Effector memory CD8-positive, alpha-beta T cell (primary cell): Measurements from ENCODE around the gene THUMPD1.
"Not testable (repeated sequence)": the region's sequence is repeated elsewhere in the genome, so short reads cannot be mapped to it uniquely, and the experiment has no call there.

Experiments used
- ATAC-seq: fragments of 150-1000 bp; cut with Tn5 transposase; replicated peaks from 2 replicates; pipeline ENCODE4 v1.10.0; 2021; ENCODE audit warnings: mild to moderate bottlenecking, moderate library complexity
- DNase-seq, 3 experiments: peaks; one replicate each; pipeline ENCODE4 v3.0.0; 2021
- H3K27ac Mint-ChIP-seq, 2 donors: one replicate each; pipeline ENCODE4 v1.8.0; 2022; ENCODE audit warnings: mild to moderate bottlenecking in 2 of 2, mixed read lengths in 2 of 2, moderate library complexity in 2 of 2
- H3K27me3 Mint-ChIP-seq, 2 donors: one replicate each; pipeline ENCODE4 v1.8.0; 2022; ENCODE audit warnings: mixed read lengths in 2 of 2
- H3K36me3 Mint-ChIP-seq: one replicate; pipeline ENCODE4 v1.8.0; 2022; ENCODE audit warnings: mild to moderate bottlenecking, moderate library complexity, mixed read lengths; ENCODE audit not compliant: insufficient read depth
- H3K4me1 Mint-ChIP-seq, 2 donors: one replicate each; pipeline ENCODE4 v1.8.0; 2022; ENCODE audit warnings: low read depth in 2 of 2, mixed read lengths in 2 of 2
- H3K4me3 Mint-ChIP-seq, 2 donors: one replicate each; pipeline ENCODE4 v1.8.0; 2022; ENCODE audit warnings: mild to moderate bottlenecking in 2 of 2, mixed read lengths in 2 of 2, moderate library complexity in 2 of 2
- H3K9me3 Mint-ChIP-seq, 2 donors: one replicate each; pipeline ENCODE4 v1.8.0; 2022; ENCODE audit warnings: mixed read lengths in 2 of 2

THUMPD1 gene

GRCh38 chr16:20763461-20764232 is 22.0 kb upstream of the THUMPD1 start, which contains the start of gene ACSM3:
Gene ACSM3 (plus strand): TSS chr16:20764014. CDS start chr16:20770035, 6,021 bp downstream.
- peak within 1 kb of the TSS; percentile 69 to 84 for H3K4me3 Mint-ChIP-seq
- peak; percentile 98 for ATAC-seq
- no peaks in the 10 kb centered on the region for H3K9me3 Mint-ChIP-seq
- peaks cover 10 to 14% of the 10 kb centered on the region in 2 donors for H3K4me1 Mint-ChIP-seq
- H3K36me3 Mint-ChIP-seq, result peaks cover 3% of the 10 kb centered on the region
- peak within 1 kb of the TSS; percentile 7 to 83 for H3K27ac Mint-ChIP-seq
- peak; percentile 56 to 73 (median 58) for DNase-seq
- H3K27me3 Mint-ChIP-seq, result no peaks in the 10 kb centered on the region

- Mint-ChIP-seq H3K9me3 (no peaks in the 10 kb centered on the region), H3K4me1 (peaks cover 10 to 14% of the 10 kb centered on the region in 2 donors), H3K36me3 (peaks cover 3% of the 10 kb centered on the region), H3K27me3 (no peaks in the 10 kb centered on the region), H3K27ac (peak overlapping the region; percentile 7 to 83), H3K4me3 (peak overlapping the region; percentile 69 to 84)
- ATAC-seq (no peak), DNase-seq (no peak)
These were observed 20.9 kb upstream of the THUMPD1 start for GRCh38 chr16:20762404-20763123.

GRCh38 chr16:20761175-20761574 is 19.6 kb upstream of the THUMPD1 start:
- Mint-ChIP-seq H3K4me3 (no peak overlapping the region), H3K4me1 (peaks cover 10 to 14% of the 10 kb centered on the region in 2 donors), H3K9me3 (no peaks in the 10 kb centered on the region), H3K27me3 (no peaks in the 10 kb centered on the region), H3K27ac (no peak overlapping the region), H3K36me3 (peaks cover 3% of the 10 kb centered on the region)
- ATAC-seq (no peak), DNase-seq (no peak)

GRCh38 chr16:20760346-20760745 is 18.7 kb upstream of the THUMPD1 start:
- Mint-ChIP-seq H3K9me3 (no peaks in the 10 kb centered on the region), H3K27ac (no peak overlapping the region), H3K27me3 (no peaks in the 10 kb centered on the region), H3K36me3 (peaks cover 3% of the 10 kb centered on the region), H3K4me3 (no peak overlapping the region), H3K4me1 (peaks cover 10 to 14% of the 10 kb centered on the region in 2 donors)
- DNase-seq (no peak), ATAC-seq (no peak)

- H3K9me3 Mint-ChIP-seq, result not testable (repeated sequence)
These were observed 14.2 kb upstream of the THUMPD1 start for GRCh38 chr16:20755799-20756198.

GRCh38 chr16:20755238-20755637 is 13.6 kb upstream of the THUMPD1 start:
- no peak for ATAC-seq
- Mint-ChIP-seq H3K36me3 (no peaks in the 10 kb centered on the region), H3K4me1 (no peaks in the 10 kb centered on the region), H3K27ac (no peak overlapping the region), H3K9me3 (peaks cover 0 to 4% of the 10 kb centered on the region in 2 donors), H3K27me3 (peaks cover 0 to 26% of the 10 kb centered on the region in 2 donors), H3K4me3 (no peak overlapping the region)
- DNase-seq, result no peak

More at GRCh38 chr16:20755799-20756198, 14.2 kb upstream of the THUMPD1 start:
- not testable (repeated sequence) for ATAC-seq, H3K4me1 Mint-ChIP-seq, H3K4me3 Mint-ChIP-seq, H3K36me3 Mint-ChIP-seq, DNase-seq, H3K27ac Mint-ChIP-seq
- H3K27me3 Mint-ChIP-seq, result peaks cover 0 to 26% of the 10 kb centered on the region in 2 donors

- Mint-ChIP-seq H3K27me3 (peaks cover 7 to 26% of the 10 kb centered on the region in 2 donors), H3K4me1 (no peaks in the 10 kb centered on the region), H3K36me3 (no peaks in the 10 kb centered on the region), H3K4me3 (no peak overlapping the region), H3K9me3 (peaks cover 0 to 4% of the 10 kb centered on the region in 2 donors), H3K27ac (no peak overlapping the region)
- DNase-seq, result no peak
- ATAC-seq, result no peak
These were observed 12.1 kb upstream of the THUMPD1 start for GRCh38 chr16:20753727-20754126.

GRCh38 chr16:20750558-20750957 is 8.9 kb upstream of the THUMPD1 start:
- Mint-ChIP-seq H3K36me3 (no peaks in the 10 kb centered on the region), H3K9me3 (peaks cover 6 to 10% of the 10 kb centered on the region in 2 donors), H3K27me3 (peaks cover 7 to 26% of the 10 kb centered on the region in 2 donors), H3K27ac (no peak overlapping the region), H3K4me1 (no peaks in the 10 kb centered on the region), H3K4me3 (no peak overlapping the region)
- DNase-seq (no peak), ATAC-seq (no peak)

GRCh38 chr16:20749474-20749873 is 7.9 kb upstream of the THUMPD1 start:
- DNase-seq, result no peak
- Mint-ChIP-seq H3K27me3 (peaks cover 7 to 23% of the 10 kb centered on the region in 2 donors), H3K27ac (no peak overlapping the region), H3K36me3 (no peaks in the 10 kb centered on the region), H3K4me3 (no peak overlapping the region), H3K4me1 (no peaks in the 10 kb centered on the region), H3K9me3 (peaks cover 3 to 10% of the 10 kb centered on the region in 2 donors)
- no peak for ATAC-seq

- H3K9me3 Mint-ChIP-seq, result peaks cover 2 to 10% of the 10 kb centered on the region in 2 donors
- ATAC-seq (no peak), DNase-seq (no peak)
- no peak overlapping the region for H3K4me3 Mint-ChIP-seq
- H3K27ac Mint-ChIP-seq, result no peak overlapping the region
- H3K36me3 Mint-ChIP-seq, result peaks cover under 1% of the 10 kb centered on the region
- no peaks in the 10 kb centered on the region for H3K4me1 Mint-ChIP-seq
- peaks cover 7 to 9% of the 10 kb centered on the region in 2 donors for H3K27me3 Mint-ChIP-seq
These were observed 5.6 kb upstream of the THUMPD1 start for GRCh38 chr16:20747030-20747816.

- H3K4me1 Mint-ChIP-seq, result peaks cover 3 to 4% of the 10 kb centered on the region in 2 donors
- DNase-seq (no peak), ATAC-seq (no peak)
- H3K27me3 Mint-ChIP-seq, result peaks cover 1 to 7% of the 10 kb centered on the region in 2 donors
- no peak overlapping the region for H3K27ac Mint-ChIP-seq
- peaks cover 8% of the 10 kb centered on the region for H3K36me3 Mint-ChIP-seq
- peaks cover 2 to 10% of the 10 kb centered on the region in 2 donors for H3K9me3 Mint-ChIP-seq
- H3K4me3 Mint-ChIP-seq, result no peak overlapping the region
These were observed 4.8 kb upstream of the THUMPD1 start for GRCh38 chr16:20746461-20746860.

- Mint-ChIP-seq H3K36me3 (peaks cover 21% of the 10 kb centered on the region), H3K4me1 (peaks cover 11 to 16% of the 10 kb centered on the region in 2 donors), H3K27ac (no peak overlapping the region), H3K27me3 (peaks cover 0 to 7% of the 10 kb centered on the region in 2 donors), H3K9me3 (peaks cover 2 to 10% of the 10 kb centered on the region in 2 donors), H3K4me3 (no peak overlapping the region)
- DNase-seq (no peak), ATAC-seq (no peak)
These were observed 3.4 kb upstream of the THUMPD1 start for GRCh38 chr16:20744922-20745440.

- DNase-seq, result no peak
- Mint-ChIP-seq H3K4me3 (no peak overlapping the region), H3K9me3 (peaks cover 2 to 10% of the 10 kb centered on the region in 2 donors), H3K27ac (no peak overlapping the region), H3K4me1 (peaks cover 11 to 21% of the 10 kb centered on the region in 2 donors), H3K27me3 (no peaks in the 10 kb centered on the region), H3K36me3 (peaks cover 27% of the 10 kb centered on the region)
- ATAC-seq, result no peak
These were observed 2.0 kb upstream of the THUMPD1 start for GRCh38 chr16:20743591-20743990.
